Measurements from ENCODE around the gene PTCD2. TPM values are rescaled to one million over a fixed set of nuclear protein-coding genes. Genes with fewer than 3 reads are reported as not detected.
A peak's percentile ranks its signal among the peaks of the same experiment; 100 is the strongest.

PTCD2 gene
- total RNA-seq, 1 donor from 2014 or later: 6.5 TPM

DNA sequence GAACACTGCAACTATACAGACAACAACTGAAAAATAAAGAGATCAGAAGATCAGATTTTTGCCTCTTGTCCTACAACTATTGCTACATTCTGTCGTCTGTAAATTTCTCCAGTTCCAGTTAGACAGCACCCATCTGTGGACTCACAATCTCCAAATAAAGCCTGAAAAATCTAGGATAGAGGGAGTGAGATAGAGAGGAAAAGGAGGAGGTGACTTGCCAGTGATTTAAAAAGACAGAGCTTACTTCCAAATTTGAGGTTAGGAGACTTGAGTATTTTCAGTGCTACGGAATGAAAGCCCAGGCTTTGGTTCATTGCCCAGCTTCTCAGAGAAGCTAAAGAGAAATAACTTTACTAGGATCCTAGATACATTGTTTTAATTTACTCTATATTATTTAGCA is 63.6 kb downstream of the PTCD2 start:
- Histone ChIP-seq H3K27ac (no peak overlapping the region), H3K4me1 (peaks cover 6% of the 10 kb centered on the region), H3K36me3 (no peaks in the 10 kb centered on the region), H3K9me3 (no peaks in the 10 kb centered on the region), H3K4me3 (no peak overlapping the region), H3K27me3 (no peaks in the 10 kb centered on the region)
- TF ChIP-seq CTCF (IDR thresholded peaks at IDR 0.05): no peak
- DNase-seq (no peak), ATAC-seq (no peak)
- intact Hi-C loops (cut with DNase I): no loop called here

- Histone ChIP-seq H3K4me3 (no peak overlapping the region), H3K36me3 (no peaks in the 10 kb centered on the region), H3K27me3 (no peaks in the 10 kb centered on the region), H3K4me1 (peaks cover 6% of the 10 kb centered on the region), H3K9me3 (no peaks in the 10 kb centered on the region), H3K27ac (no peak overlapping the region)
- ATAC-seq (peak; percentile 87), DNase-seq (no peak)
- no peak for TF ChIP-seq CTCF (IDR thresholded peaks at IDR 0.05)
- intact Hi-C loops (cut with DNase I): no loop called here
Measured at GRCh38 chr5:72386639-72387038, 66.5 kb downstream of the PTCD2 start.

DNA sequence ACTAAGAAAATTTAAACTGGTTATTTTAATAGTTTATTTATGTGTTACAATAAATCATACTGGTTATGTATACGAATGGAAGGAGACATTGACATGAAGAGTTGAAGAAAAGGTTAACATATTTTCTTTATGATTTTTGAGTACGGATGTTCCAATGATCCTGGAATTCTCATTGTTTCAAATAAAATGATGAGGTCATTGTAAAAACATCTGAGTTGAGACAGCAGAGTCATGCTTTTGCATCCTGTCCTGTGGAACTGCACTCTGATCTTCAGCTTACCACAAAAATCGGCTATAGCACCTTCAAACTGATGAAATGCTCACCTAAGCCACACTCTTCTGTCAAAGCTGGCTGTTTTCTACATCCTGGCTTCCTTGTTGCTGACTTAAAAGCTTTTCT is 67.8 kb downstream of the PTCD2 start:
- Histone ChIP-seq H3K4me3 (no peak overlapping the region), H3K9me3 (no peaks in the 10 kb centered on the region), H3K27me3 (no peaks in the 10 kb centered on the region), H3K36me3 (no peaks in the 10 kb centered on the region), H3K27ac (no peak overlapping the region), H3K4me1 (peaks cover 6% of the 10 kb centered on the region)
- intact Hi-C loops (cut with DNase I): no loop called here
- ATAC-seq: no peak
- no peak for DNase-seq
- TF ChIP-seq CTCF (IDR thresholded peaks at IDR 0.05): no peak

DNA sequence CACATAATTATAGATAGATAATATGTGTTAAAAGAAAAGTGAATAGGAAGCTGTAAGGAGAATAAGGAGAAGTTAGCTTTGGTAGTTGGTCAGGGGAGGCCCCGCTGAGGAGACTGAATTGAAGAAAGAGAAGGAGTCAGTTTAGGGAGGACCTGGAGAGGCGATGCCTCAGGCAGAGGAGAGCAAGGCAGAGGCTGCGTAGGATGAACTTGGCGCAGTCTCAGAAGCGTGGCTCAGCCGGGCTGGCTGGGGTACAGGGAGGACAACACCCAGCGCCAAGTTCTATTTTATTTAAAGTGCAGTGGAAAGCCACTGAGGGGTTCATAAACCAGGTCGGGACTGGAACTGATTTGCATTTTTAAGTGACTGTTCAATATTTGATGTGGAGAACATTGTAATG is 68.5 kb downstream of the PTCD2 start:
- TF ChIP-seq CTCF (IDR thresholded peaks at IDR 0.05): no peak

DNA sequence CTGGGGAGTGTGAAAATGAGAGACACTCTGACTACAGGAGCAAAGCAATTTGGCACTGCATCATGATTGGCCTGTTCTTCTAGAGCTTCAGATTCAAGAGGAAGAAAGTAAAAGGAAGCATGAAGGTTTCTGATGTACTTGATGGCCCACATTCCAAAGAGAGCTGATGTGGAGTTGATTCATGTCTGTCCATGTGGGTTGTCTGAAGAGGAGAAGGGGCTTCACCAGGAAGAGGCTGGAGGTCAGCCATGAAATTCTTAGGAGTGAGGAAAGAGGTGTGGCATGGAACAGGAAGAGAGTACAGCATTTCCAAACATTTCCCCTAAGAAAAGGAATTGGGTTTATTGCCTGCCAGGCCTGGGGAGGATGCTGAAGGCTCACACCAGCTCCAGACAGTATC is 70.7 kb downstream of the PTCD2 start:
- intact Hi-C loops (cut with DNase I): no loop called here
- ATAC-seq: no peak

More for the DNA sequence above, 68.5 kb downstream of the PTCD2 start:
- Histone ChIP-seq H3K4me1 (peaks cover 6% of the 10 kb centered on the region), H3K27me3 (no peaks in the 10 kb centered on the region), H3K27ac (no peak overlapping the region), H3K36me3 (no peaks in the 10 kb centered on the region), H3K9me3 (no peaks in the 10 kb centered on the region), H3K4me3 (no peak overlapping the region)
- ATAC-seq (no peak), DNase-seq (no peak)
- intact Hi-C loops (cut with DNase I): no loop called here

More for the DNA sequence above, 70.7 kb downstream of the PTCD2 start:
- Histone ChIP-seq H3K4me1 (peaks cover 6% of the 10 kb centered on the region), H3K4me3 (no peak overlapping the region), H3K36me3 (no peaks in the 10 kb centered on the region), H3K27ac (no peak overlapping the region), H3K9me3 (no peaks in the 10 kb centered on the region), H3K27me3 (no peaks in the 10 kb centered on the region)
- no peak for TF ChIP-seq CTCF (IDR thresholded peaks at IDR 0.05)
- no peak for DNase-seq
